ENCODE results near the gene PRPF40A. TPM values are rescaled to one million over a fixed set of nuclear protein-coding genes. Genes with fewer than 3 reads are reported as not detected.

PRPF40A gene
- total and polyA plus RNA-seq, 2 of the 8 experiments (the other 6 are each of a cell fraction or from before 2014, with no cell fraction given): 85.5 to 176 TPM

DNA sequence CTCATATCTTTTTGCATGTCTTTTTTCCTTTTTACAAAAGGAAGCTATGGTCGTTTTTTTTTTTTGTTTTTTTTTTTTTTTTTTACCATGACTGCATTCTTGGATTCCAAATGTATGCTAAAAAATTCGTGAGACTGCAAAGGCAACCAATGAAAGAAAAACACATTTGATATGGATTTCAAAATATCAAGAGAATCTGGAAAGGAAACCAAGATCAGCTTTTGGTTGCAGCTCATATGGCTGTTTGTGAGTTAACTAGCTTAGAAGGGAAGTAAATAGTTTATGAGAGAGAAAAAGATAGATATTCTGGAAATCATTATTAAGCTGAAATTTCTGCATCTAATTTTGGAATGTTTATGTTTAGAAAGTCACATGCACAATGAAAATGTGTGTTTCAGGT, 110.3 kb downstream of the PRPF40A start (continued):
- TF ChIP-seq BRCA1 (IDR thresholded peaks at IDR 0.05; ENCODE audit: low read depth, low read length): no peak
- TF ChIP-seq CTBP2 (IDR thresholded peaks at IDR 0.05; ENCODE audit: borderline replicate concordance, insufficient read depth, insufficient read length, low read length): no peak
- no peak for TF ChIP-seq POU5F1 (IDR thresholded peaks at IDR 0.05; ENCODE audit: low read depth, low read length)
- TF ChIP-seq BCL11A (IDR thresholded peaks at IDR 0.05; ENCODE audit: low read depth in 2 of 2, low read length in 2 of 2): no peak

Data from H1 (cell line).